Left lung (tissue), 10 donors: ENCODE data around the gene KIAA1671. TPM values are rescaled to one million over a fixed set of nuclear protein-coding genes. Genes with fewer than 3 reads are reported as not detected.

ENCODE experiments used
- ATAC-seq: fragments of 200-7000 bp; cut with Tn5 transposase; one replicate; pipeline ENCODE4 v1.9.1; 2020; ENCODE audit warnings: moderate library complexity
- DNase-seq, 4 donors: peaks; one replicate each; pipeline ENCODE4 v3.0.0-alpha.2; 2013 to 2020
- H3K27ac ChIP-seq, 2 donors: fragments of 200-600 bp; sonication (generic) in 1 of 2; one replicate each; pipeline versions ENCODE4 v1.5.0 to v1.8.0; 2020 to 2021
- H3K27me3 ChIP-seq, 2 donors: fragments of 200-600 bp; sonication (generic) in 1 of 2; one replicate each; pipeline versions ENCODE4 v1.5.0 to v1.8.0; 2020 to 2021
- H3K36me3 ChIP-seq, 2 donors: fragments of 200-600 bp; sonication (generic) in 1 of 2; one replicate each; pipeline versions ENCODE4 v1.5.0 to v1.8.0; 2020 to 2021
- H3K4me1 ChIP-seq, 2 donors: fragments of 200-600 bp; one replicate each; pipeline ENCODE4 v1.8.0; 2021
- H3K4me3 ChIP-seq, 2 donors: fragments of 200-600 bp; sonication (generic) in 1 of 2; one replicate each; pipeline versions ENCODE4 v1.5.0 to v1.8.0; 2020 to 2021; ENCODE audit warnings: mild to moderate bottlenecking in 1 of 2
- H3K9me3 ChIP-seq, 2 donors: fragments of 200-600 bp; sonication (generic) in 1 of 2; one replicate each; pipeline versions ENCODE4 v1.5.0 to v1.8.0; 2020 to 2021
- intact Hi-C, 2 donors: fragments of 100-400 bp; cut with DNase I; formaldehyde crosslinking; loops; one replicate each; pipeline versions ENCODE4 v1.11.2 to v1.14.2; 2022
- polyA plus RNA-seq, 6 donors: library from polyadenylated mRNA; unstranded; fragments of 120-200 nt; gene quantifications; one replicate each; pipeline ENCODE4 v1.2.1, GENCODE V29; 2013; ENCODE audit not compliant: insufficient read length in 6 of 6
- total RNA-seq, 2 donors: library from RNA; stranded (reverse); fragmentation: NEBNext Ultra II Directional; extraction: Animal tissue kit (Norgen Biotek cat#: 25700); gene quantifications; one replicate each; pipeline ENCODE4 v1.2.1, GENCODE V29; 2021
- TF ChIP-seq, protein P1 (sequence below), 2 donors: fragments of 200-600 bp; sonication (generic) in 1 of 2; IDR thresholded peaks; one replicate each; pipeline versions ENCODE4 v1.5.0 to v1.8.0; 2021; ENCODE audit warnings: antibody characterized with exemption in 2 of 2
- donor health status: DM: no; HTN: yes; CAD: no.
- donor health status: DM: no; HTN: no; CAD: no.

Gene KIAA1671
- total and polyA plus RNA-seq, 8 donors: 19.4 to 35.0 (median 23.4) TPM

DNA sequence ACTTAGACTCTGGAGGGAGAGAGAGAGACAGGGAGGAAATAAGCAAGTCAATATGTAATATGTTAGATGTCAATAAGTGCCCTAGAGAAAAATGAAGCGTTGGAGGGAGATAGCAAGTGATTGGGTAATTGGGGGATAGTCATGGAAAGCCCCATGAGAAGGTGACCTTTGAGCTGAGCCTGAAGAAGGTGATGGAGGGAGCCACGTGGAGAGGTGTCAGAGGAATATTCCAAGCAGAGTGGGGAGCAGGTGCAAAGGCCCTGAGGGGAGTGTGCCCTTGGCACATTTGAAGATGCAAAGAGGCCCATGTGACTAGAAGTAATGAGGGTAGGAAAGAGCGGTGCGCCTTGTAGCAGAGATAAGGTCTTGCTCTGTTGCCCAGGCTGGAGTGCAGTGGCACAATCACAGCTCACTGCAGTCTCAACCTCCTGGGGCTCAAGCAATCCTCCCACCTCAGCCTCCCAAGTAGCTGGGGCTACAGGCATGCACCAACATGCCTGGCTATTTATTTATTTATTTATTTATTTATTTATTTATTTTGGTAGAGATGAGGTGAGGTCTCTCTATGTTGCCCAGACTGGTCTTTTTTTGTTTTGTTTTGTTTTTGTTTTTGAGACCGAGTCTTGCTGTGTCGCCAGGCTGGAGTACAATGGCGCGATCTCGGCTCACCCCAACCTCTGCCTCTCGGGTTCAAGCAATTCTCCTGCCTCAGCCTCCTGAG lies 8.1 kb upstream of the KIAA1671 start:
- Histone ChIP-seq H3K27ac (no peak overlapping the region), H3K27me3 (peaks cover 0 to 5% of the 10 kb centered on the region in 2 donors), H3K9me3 (no peaks in the 10 kb centered on the region), H3K4me1 (no peaks in the 10 kb centered on the region), H3K4me3 (no peak overlapping the region), H3K36me3 (no peaks in the 10 kb centered on the region)
- intact Hi-C loops: loop anchor here in 1 of 2 donors (10.0 kb wide), 1 partner anchor 110 kb away; no protein-coding TSS in a partner anchor
- TF ChIP-seq, protein P1, sequence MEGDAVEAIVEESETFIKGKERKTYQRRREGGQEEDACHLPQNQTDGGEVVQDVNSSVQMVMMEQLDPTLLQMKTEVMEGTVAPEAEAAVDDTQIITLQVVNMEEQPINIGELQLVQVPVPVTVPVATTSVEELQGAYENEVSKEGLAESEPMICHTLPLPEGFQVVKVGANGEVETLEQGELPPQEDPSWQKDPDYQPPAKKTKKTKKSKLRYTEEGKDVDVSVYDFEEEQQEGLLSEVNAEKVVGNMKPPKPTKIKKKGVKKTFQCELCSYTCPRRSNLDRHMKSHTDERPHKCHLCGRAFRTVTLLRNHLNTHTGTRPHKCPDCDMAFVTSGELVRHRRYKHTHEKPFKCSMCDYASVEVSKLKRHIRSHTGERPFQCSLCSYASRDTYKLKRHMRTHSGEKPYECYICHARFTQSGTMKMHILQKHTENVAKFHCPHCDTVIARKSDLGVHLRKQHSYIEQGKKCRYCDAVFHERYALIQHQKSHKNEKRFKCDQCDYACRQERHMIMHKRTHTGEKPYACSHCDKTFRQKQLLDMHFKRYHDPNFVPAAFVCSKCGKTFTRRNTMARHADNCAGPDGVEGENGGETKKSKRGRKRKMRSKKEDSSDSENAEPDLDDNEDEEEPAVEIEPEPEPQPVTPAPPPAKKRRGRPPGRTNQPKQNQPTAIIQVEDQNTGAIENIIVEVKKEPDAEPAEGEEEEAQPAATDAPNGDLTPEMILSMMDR (IDR thresholded peaks at IDR 0.05): no peak
- no peak for ATAC-seq
- no peak for DNase-seq

GRCh38 chr22:24945430-24945829 lies 7.1 kb upstream of the KIAA1671 start:
- no peak for DNase-seq
- no peak overlapping the region for H3K4me3 ChIP-seq
- intact Hi-C loops: loop anchor here in 1 of 2 donors (10.0 kb wide), 1 partner anchor 109 kb away; no protein-coding TSS in a partner anchor
- ATAC-seq: no peak
- H3K4me1 ChIP-seq: no peaks in the 10 kb centered on the region
- H3K36me3 ChIP-seq: no peaks in the 10 kb centered on the region
- no peak overlapping the region for H3K27ac ChIP-seq
- peaks cover 0 to 11% of the 10 kb centered on the region in 2 donors for H3K27me3 ChIP-seq
- TF ChIP-seq, protein P1 (IDR thresholded peaks at IDR 0.05): no peak
- H3K9me3 ChIP-seq: no peaks in the 10 kb centered on the region

DNA sequence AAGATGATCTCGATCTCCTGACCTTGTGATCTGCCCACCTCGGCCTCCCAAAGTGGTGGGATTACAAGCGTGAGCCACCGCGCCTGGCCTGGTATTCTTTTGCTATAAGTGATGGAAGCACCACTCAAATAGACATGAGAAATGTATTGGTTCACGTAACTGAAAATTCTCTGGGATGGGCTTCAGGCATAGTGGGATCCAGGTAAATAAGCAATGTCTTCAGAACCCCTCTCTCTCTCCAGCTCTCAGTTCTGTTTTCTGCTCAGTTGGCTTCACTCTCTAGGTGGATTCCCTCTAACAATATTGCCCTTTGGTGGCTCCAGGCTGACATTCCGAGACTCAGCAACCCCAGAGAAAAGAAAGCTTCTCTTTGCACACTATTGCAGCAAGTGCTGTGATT lies 5.1 kb upstream of the KIAA1671 start:
- ATAC-seq (no peak), DNase-seq (no peak)
- intact Hi-C loops: loop anchor here in 1 of 2 donors (10.0 kb wide), 1 partner anchor 107 kb away; no protein-coding TSS in a partner anchor

GRCh38 chr22:24947881-24948280 lies 4.6 kb upstream of the KIAA1671 start:
- Histone ChIP-seq H3K4me3 (no peak overlapping the region), H3K4me1 (peaks cover 0 to 2% of the 10 kb centered on the region in 2 donors), H3K9me3 (no peaks in the 10 kb centered on the region), H3K27ac (no peak overlapping the region), H3K36me3 (no peaks in the 10 kb centered on the region), H3K27me3 (peaks cover 0 to 36% of the 10 kb centered on the region in 2 donors)
- intact Hi-C loops: loop anchor here in 1 of 2 donors (10.0 kb wide), 1 partner anchor 107 kb away; no protein-coding TSS in a partner anchor
- no peak for DNase-seq
- TF ChIP-seq, protein P1 (IDR thresholded peaks at IDR 0.05): no peak
- no peak for ATAC-seq

More for the DNA sequence above, 5.1 kb upstream of the KIAA1671 start:
- Histone ChIP-seq H3K9me3 (no peaks in the 10 kb centered on the region), H3K4me1 (peaks cover 0 to 2% of the 10 kb centered on the region in 2 donors), H3K27me3 (peaks cover 0 to 31% of the 10 kb centered on the region in 2 donors), H3K4me3 (no peak overlapping the region), H3K36me3 (no peaks in the 10 kb centered on the region), H3K27ac (no peak overlapping the region)
- TF ChIP-seq, protein P1 (IDR thresholded peaks at IDR 0.05): no peak
